ENCODE results near the gene ATP1A1.

ATP1A1 gene

GRCh38 chr1:116409751-116410191, 36.7 kb downstream of the ATP1A1 start:
- Histone ChIP-seq H3K4me3 (no peak overlapping the region), H3K36me3 (replicated peaks) (peaks cover 25% of the 10 kb centered on the region), H3K27me3 (ENCODE audit: low read depth) (no peaks in the 10 kb centered on the region), H3K9me3 (no peaks in the 10 kb centered on the region), H3K4me1 (no peaks in the 10 kb centered on the region)
- in situ Hi-C loops (cut with MboI; ENCODE audit: low sequenced_read_pairs) = no loop called here
- no peak for DNase-seq (ENCODE audit: low spot score in 2 of 2)

GRCh38 chr1:116411784-116412479, 38.9 kb downstream of the ATP1A1 start:
- H3K36me3 ChIP-seq (replicated peaks) = peaks cover 5% of the 10 kb centered on the region
- H3K9me3 ChIP-seq = no peaks in the 10 kb centered on the region
- no peaks in the 10 kb centered on the region for H3K27me3 ChIP-seq (ENCODE audit: low read depth)
- DNase-seq (ENCODE audit: low spot score in 2 of 2) = no peak
- H3K4me3 ChIP-seq = no peak overlapping the region
- in situ Hi-C loops (cut with MboI; ENCODE audit: low sequenced_read_pairs) = no loop called here
- no peaks in the 10 kb centered on the region; the same call in 1 of the 2 replicates for H3K4me1 ChIP-seq

GRCh38 chr1:116412480-116412798, 39.4 kb downstream of the ATP1A1 start:
- no peaks in the 10 kb centered on the region for H3K9me3 ChIP-seq
- no peaks in the 10 kb centered on the region for H3K27me3 ChIP-seq (ENCODE audit: low read depth)
- no peaks in the 10 kb centered on the region; the same call in 1 of the 2 replicates for H3K4me1 ChIP-seq
- no peak overlapping the region for H3K4me3 ChIP-seq
- in situ Hi-C loops (cut with MboI; ENCODE audit: low sequenced_read_pairs) = no loop called here
- no peak for DNase-seq (ENCODE audit: low spot score in 2 of 2)
- H3K36me3 ChIP-seq (replicated peaks) = peaks cover 5% of the 10 kb centered on the region

GRCh38 chr1:116412898-116413297, 39.9 kb downstream of the ATP1A1 start:
- peaks cover 2% of the 10 kb centered on the region for H3K36me3 ChIP-seq (replicated peaks)
- no peak overlapping the region for H3K4me3 ChIP-seq
- in situ Hi-C loops (cut with MboI; ENCODE audit: low sequenced_read_pairs) = no loop called here
- no peaks in the 10 kb centered on the region for H3K9me3 ChIP-seq
- H3K4me1 ChIP-seq = peaks cover 2% of the 10 kb centered on the region
- no peaks in the 10 kb centered on the region for H3K27me3 ChIP-seq (ENCODE audit: low read depth)
- DNase-seq (ENCODE audit: low spot score in 2 of 2) = no peak

- H3K9me3 ChIP-seq = no peaks in the 10 kb centered on the region
- H3K4me1 ChIP-seq = peaks cover 7% of the 10 kb centered on the region
- DNase-seq (ENCODE audit: low spot score in 2 of 2) = no peak
- no peaks in the 10 kb centered on the region for H3K27me3 ChIP-seq (ENCODE audit: low read depth)
- in situ Hi-C loops (cut with MboI; ENCODE audit: low sequenced_read_pairs) = no loop called here
- no peak overlapping the region for H3K4me3 ChIP-seq
- no peaks in the 10 kb centered on the region; the same call in 1 of the 2 replicates for H3K36me3 ChIP-seq (replicated peaks)
Measured at GRCh38 chr1:116413414-116413813, 40.4 kb downstream of the ATP1A1 start.

GRCh38 chr1:116414364-116414763, 41.3 kb downstream of the ATP1A1 start:
- DNase-seq (ENCODE audit: low spot score in 2 of 2) = no peak
- Histone ChIP-seq H3K27me3 (ENCODE audit: low read depth) (no peaks in the 10 kb centered on the region), H3K36me3 (replicated peaks) (no peaks in the 10 kb centered on the region), H3K4me1 (peaks cover 12% of the 10 kb centered on the region), H3K4me3 (no peak overlapping the region), H3K9me3 (no peaks in the 10 kb centered on the region)
- in situ Hi-C loops (cut with MboI; ENCODE audit: low sequenced_read_pairs) = no loop called here

- Histone ChIP-seq H3K4me1 (peaks cover 12% of the 10 kb centered on the region), H3K27me3 (ENCODE audit: low read depth) (no peaks in the 10 kb centered on the region), H3K9me3 (no peaks in the 10 kb centered on the region), H3K36me3 (replicated peaks) (no peaks in the 10 kb centered on the region), H3K4me3 (no peak overlapping the region)
- no peak for DNase-seq (ENCODE audit: low spot score in 2 of 2)
- in situ Hi-C loops (cut with MboI; ENCODE audit: low sequenced_read_pairs) = no loop called here
Measured at GRCh38 chr1:116415200-116415698, 42.2 kb downstream of the ATP1A1 start.

GRCh38 chr1:116415699-116416533, 42.9 kb downstream of the ATP1A1 start:
- Histone ChIP-seq H3K36me3 (replicated peaks) (no peaks in the 10 kb centered on the region), H3K4me1 (peaks cover 12% of the 10 kb centered on the region), H3K27me3 (ENCODE audit: low read depth) (no peaks in the 10 kb centered on the region), H3K4me3 (no peak overlapping the region), H3K9me3 (no peaks in the 10 kb centered on the region)
- DNase-seq (ENCODE audit: low spot score in 2 of 2) = peak in 1 of 2 experiments; percentile 21
- in situ Hi-C loops (cut with MboI; ENCODE audit: low sequenced_read_pairs) = no loop called here

GRCh38 chr1:116416854-116417513, 43.9 kb downstream of the ATP1A1 start:
- in situ Hi-C loops (cut with MboI; ENCODE audit: low sequenced_read_pairs) = no loop called here

GRCh38 chr1:116417678-116418077, 44.6 kb downstream of the ATP1A1 start:
- Histone ChIP-seq H3K4me3 (peak overlapping the region; percentile 63), H3K36me3 (replicated peaks) (no peaks in the 10 kb centered on the region), H3K9me3 (no peaks in the 10 kb centered on the region), H3K4me1 (peaks cover 12% of the 10 kb centered on the region), H3K27me3 (ENCODE audit: low read depth) (no peaks in the 10 kb centered on the region)
- DNase-seq (ENCODE audit: low spot score in 2 of 2) = no peak
- in situ Hi-C loops (cut with MboI; ENCODE audit: low sequenced_read_pairs) = no loop called here

More at GRCh38 chr1:116416854-116417513, 43.9 kb downstream of the ATP1A1 start:
- Histone ChIP-seq H3K4me3 (no peak overlapping the region), H3K27me3 (ENCODE audit: low read depth) (no peaks in the 10 kb centered on the region), H3K9me3 (no peaks in the 10 kb centered on the region), H3K4me1 (peaks cover 12% of the 10 kb centered on the region), H3K36me3 (replicated peaks) (no peaks in the 10 kb centered on the region)
- DNase-seq (ENCODE audit: low spot score in 2 of 2) = no peak

- no peaks in the 10 kb centered on the region for H3K27me3 ChIP-seq (ENCODE audit: low read depth)
- peaks cover 12% of the 10 kb centered on the region for H3K4me1 ChIP-seq
- in situ Hi-C loops (cut with MboI; ENCODE audit: low sequenced_read_pairs) = no loop called here
- no peaks in the 10 kb centered on the region for H3K9me3 ChIP-seq
- peak; percentile 52 to 87 for DNase-seq (ENCODE audit: low spot score in 2 of 2)
- H3K36me3 ChIP-seq (replicated peaks) = no peaks in the 10 kb centered on the region
- peak overlapping the region; percentile 63 for H3K4me3 ChIP-seq
Measured at GRCh38 chr1:116418091-116418830, 45.2 kb downstream of the ATP1A1 start.

GRCh38 chr1:116420417-116421200, 47.6 kb downstream of the ATP1A1 start:
- Histone ChIP-seq H3K4me1 (peaks cover 12% of the 10 kb centered on the region), H3K27me3 (ENCODE audit: low read depth) (peaks cover 6% of the 10 kb centered on the region; the same call in 1 of the 2 replicates)
- no peak for DNase-seq (ENCODE audit: low spot score in 2 of 2)

More at GRCh38 chr1:116420417-116421200, 47.6 kb downstream of the ATP1A1 start:
- H3K36me3 ChIP-seq (replicated peaks) = no peaks in the 10 kb centered on the region
- no peaks in the 10 kb centered on the region for H3K9me3 ChIP-seq
- in situ Hi-C loops (cut with MboI; ENCODE audit: low sequenced_read_pairs) = no loop called here
- H3K4me3 ChIP-seq = no peak overlapping the region
